ENCODE measurements around the gene GON7.
"Not testable (repeated sequence)": the region's sequence is repeated elsewhere in the genome, so short reads cannot be mapped to it uniquely, and the experiment has no call there.

The GON7 gene

DNA sequence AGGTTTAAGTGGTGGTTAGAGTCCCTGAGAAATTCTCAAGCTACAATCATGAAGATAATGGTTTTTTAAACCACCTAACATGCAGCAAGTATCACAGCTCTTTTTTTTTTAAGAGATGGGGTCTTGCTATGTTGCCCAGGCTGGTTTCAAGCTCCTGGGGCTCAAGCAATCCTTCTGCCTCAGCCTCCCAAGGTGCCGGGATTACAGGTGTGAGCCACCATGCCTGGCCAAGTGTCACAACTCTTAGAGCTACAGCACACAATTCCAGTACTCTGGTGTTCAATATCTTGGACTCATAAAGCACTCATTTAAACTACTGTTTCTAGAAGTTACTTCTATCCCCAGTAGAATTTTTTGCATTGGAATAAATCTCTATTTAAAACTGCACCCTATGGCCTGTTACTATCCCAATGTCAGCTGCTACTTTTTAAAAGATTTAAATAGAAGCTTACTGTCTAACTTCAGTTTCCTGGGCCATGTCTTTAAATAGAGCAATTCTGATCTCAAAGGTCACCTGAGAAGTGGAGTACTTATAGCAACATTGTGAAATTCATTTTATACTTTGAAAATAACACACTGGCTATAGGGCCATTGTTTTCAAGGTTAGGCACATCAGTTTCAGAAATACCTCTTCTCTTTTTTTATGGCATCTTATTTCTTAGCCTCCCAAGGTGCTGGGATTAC, 11.4 kb downstream of the GON7 start:
- no peak for DNase-seq

DNA sequence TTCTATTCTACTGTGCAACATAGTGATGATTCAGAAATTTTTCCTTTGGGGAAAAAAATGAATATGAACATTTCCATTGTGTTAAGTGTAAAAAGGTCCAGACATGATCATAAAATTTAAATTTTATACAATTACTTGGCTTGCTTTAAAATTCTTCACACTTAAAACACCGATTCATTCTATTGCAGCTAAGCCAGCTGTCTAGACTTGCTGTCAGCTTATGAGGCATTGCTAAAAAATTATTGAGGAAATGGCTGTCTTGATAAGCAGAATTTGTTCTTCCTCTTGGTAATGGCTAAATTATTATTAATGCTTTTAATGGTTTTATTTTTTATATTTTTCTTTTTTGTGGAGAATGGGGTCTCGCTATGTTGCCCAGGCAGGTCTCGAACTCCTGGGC, 19.9 kb downstream of the GON7 start:
- DNase-seq, result no peak

DNA sequence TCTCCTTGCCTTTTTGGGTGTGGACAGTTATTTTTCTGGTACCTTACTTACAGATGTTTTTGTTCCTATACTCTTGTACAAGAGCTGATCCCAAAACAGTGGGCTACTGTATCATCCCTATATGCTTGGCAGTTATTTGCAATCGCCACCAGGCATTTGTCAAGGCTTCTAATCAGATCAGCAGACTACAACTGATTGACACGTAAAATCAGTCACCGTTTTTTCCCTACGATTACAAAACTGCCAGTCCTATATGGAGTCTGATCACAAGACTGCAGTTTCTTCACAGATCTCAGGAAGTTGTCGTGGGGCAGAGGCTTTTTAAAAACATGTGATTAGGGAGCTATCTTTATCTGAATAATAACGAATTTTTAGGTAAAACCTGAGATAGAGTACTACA, 20.4 kb downstream of the GON7 start:
- DNase-seq, result no peak

GRCh38 chr14:93185349-93185720, 21.5 kb downstream of the GON7 start:
- no peak for DNase-seq

DNA sequence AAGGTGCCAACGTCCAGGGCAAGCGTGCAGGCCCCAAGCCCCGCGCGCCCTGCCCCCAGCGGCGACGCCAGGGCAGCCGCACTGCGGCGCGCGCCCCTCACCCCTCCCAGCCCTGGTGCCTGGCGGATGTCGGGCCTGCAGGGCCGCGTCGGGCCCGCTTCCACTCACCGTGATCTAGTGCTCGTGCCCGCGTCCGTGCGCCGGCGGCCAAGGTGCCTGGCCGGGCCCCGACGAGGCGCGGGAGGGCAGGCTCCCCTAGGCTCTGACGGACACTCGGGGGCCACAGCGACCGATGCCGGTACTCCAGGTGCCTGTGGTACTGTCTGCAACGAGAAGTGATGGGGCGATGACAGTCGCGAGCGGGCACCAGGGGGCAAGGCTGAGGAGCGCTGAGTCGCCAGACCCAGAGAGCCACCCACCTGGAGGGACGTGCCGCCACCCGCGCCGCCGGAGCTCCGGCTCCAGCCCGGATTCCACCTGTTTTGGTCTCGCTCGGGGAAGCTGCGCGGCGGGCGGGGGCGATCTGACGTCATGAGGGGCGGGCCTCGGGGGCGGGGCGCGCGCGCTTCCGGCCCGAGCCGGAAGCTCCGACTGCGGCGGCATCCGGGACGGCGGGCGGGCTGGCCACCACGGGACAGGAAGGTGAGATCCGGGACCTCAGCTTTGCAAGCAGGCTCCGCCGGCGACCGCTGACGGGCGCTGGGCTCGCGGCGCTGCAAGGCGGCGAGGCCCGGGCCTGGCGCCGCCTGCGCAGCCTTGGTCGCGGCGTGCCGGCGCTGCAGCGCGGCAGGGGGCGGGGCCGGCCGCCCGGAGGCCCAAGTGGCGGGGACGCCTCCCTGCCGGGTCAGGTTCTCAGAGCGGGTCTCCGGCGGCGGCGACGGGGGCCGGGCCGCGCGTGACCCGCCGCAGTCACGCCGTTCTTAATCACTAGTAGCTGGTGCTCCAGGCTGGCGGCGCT, 22.2 kb downstream of the GON7 start, which contains the start of the genes LYSET and MOAP1:
Gene LYSET (plus strand): TSS at position 927 of the 958 bp plus-strand sequence. CDS start 89 bp downstream, outside the sequence.
Gene MOAP1 (minus strand): TSS at position 507 of the 958 bp plus-strand sequence. CDS start 655 bp downstream, outside the sequence.
- DNase-seq, result peak; percentile 80

GRCh38 chr14:93183596-93184317, 23.1 kb downstream of the GON7 start:
- no peak for DNase-seq

GRCh38 chr14:93175492-93175891, 31.4 kb downstream of the GON7 start:
- DNase-seq, result no peak

- not testable (repeated sequence) for DNase-seq
Observed at GRCh38 chr14:93174731-93175130, 32.1 kb downstream of the GON7 start.

DNA sequence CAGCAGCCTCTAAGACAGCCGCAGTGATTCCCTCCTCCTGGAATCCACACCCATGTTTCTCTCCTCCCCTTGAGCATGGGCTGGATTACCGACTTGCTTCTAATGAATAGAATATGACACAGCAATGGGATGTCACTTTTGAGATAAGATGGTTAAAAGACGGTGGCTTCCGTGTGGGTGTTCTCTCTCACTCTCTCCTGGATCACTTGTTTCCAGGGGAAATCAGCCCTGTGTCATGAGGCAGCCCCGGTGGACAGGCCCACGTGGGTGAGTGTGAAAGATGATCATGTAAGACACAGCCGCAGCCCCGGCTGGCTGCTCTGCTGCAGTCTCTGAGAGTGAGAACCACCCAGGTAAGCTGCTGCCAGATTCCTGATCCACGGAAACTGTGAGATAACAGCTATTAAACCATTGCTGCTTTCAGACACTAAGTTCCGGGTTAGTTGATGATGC, 32.9 kb downstream of the GON7 start:
- DNase-seq, result no peak

GRCh38 chr14:93171376-93171775, 35.5 kb downstream of the GON7 start:
- DNase-seq, result no peak

DNA sequence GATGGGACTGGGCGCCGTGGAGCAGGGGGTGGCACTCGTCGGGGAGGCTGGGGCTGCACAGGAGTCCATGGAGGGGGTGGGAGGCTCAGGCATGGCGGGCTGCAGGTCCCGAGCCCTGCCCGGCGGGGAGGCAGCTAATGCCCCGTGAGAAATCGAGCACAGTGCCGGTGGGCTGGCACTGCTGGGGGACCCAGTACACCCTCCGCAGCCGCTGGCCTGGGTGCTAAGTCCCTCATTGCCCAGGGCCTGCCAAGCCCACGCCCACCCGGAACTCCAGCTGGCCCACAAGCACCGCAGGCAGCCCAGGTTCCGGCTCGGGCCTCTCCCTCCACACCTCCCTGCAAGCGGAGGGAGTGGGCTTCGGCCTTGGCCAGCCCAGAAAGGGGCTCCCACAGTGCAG, 36.7 kb downstream of the GON7 start:
- not testable (repeated sequence) for DNase-seq

GRCh38 chr14:93169619-93170018, 37.2 kb downstream of the GON7 start:
- not testable (repeated sequence) for DNase-seq

GRCh38 chr14:93168610-93169009, 38.3 kb downstream of the GON7 start:
- DNase-seq, result not testable (repeated sequence)

DNA sequence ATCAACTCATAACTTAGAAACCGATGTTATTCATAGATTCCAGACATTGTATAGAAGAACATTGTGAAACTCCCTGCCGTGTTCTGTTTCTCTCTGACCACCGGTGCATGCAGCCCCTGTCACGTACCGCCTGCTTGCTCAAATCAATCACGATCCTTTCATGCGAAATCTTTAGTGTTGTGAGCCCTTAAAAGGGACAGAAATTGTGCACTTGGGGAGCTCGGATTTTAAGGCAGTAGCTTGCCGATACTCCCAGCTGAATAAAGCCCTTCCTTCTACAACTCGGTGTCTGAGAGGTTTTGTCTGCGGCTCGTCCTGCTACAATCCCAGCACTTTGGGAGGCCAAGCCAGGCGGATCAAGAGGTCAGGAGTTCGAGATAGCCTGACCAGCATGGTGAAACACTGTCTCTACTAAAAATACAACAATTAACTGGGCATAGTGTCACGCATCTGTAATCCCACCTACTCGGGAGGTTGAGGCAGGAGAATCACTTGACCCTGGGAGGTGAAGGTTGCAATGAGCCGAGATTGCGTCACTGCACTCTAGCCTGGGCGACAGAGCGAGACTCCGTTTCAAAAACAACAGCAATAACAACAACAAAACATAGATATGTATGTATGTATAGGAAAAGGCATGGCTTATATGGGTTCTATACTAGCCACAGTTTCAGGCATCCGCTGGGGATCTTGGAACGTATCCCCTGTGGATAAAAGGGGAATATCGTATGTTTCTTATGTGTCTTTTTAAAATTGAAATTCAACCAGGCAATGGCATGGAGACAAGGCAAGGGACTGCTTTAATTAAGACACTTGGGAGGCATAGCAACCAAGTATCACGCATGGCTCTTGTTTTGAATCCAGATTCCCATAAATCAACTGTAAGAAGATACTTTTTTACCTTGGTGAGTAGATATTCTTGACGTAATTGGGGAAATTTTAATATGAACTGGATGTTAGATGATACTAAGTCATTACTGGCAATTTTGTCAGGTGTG, 41.3 kb downstream of the GON7 start:
- DNase-seq, result not testable (repeated sequence)

GRCh38 chr14:93163564-93163963, 43.3 kb downstream of the GON7 start:
- DNase-seq, result no peak

DNA sequence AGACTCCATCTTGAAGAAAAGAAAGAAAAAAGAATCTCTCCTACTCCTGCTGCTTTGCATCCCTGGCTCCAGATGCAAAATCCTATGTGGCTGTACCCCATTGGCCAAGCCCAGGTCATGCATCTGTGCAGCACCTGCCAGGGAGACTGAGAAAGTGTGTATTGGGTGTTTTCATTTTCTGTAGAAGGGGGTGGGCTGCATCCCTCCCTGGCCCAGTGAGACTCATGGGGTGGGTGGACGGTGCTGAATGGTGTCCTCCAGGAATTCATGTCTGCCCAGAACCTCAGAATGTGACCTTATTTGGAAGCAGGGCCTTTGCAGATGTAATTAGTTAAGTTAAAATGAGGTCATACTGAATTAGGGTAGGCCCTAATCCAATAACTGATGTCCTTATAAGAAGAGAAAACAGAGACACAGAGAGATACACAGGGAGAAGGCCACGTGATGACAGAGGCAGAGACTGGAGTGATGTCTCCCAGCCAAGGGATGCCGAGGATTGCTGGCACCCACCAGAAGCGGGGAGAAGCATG, 45.4 kb downstream of the GON7 start:
- DNase-seq, result no peak

DNA sequence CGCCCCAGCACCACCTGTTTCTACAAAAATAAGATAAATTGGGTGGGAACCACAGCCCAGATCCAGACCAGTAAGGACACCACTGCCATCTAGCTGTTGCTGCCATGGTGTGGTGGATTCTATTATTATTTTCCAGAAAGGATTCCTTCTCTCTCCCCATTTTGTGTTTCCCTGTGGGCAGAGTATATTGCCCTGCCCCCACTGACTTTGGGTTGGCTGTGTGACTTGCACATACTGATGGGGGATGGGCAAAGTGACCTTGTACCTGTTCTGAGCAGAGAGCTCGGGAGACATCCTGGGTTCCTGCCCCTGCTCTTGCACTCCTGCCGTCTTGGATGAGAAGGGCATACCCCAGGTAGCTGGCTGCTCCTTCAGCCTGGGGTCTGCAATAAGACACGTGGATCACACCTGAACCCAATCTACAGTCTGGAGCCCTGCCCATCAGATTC, 46.5 kb downstream of the GON7 start:
- no peak for DNase-seq

DNA sequence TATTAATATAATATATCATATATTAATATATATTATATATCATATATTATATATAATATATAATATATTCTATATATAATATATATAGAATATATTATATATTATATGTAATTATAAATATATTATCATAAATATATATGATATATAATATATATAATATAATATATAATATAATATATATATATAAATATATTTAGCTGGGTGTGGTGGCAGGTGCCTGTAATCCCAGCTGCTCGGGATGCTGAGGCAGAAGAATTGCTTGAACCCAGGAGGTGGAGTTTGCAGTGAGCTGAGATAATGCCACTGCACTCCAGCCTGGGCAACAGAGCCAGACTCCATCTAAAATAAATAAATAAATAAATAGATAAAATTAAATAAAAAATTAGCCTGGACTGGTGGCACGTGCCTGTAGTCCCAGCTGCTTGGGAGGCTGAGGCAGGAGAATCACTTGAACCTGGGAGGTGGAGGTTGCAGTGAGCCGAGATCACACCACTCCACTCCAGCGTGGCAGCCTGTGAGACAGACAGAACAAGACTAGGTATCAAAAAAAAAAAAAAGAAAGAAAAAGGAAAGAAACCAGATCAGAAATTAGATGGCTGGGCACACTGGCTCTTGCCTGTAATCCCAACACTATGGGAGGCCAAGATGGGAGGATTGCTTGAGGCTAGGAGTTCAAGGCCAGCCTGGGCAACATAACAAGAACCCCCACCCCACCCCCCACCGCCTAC, 47.1 kb downstream of the GON7 start:
- DNase-seq, result not testable (repeated sequence)

- not testable (repeated sequence) for DNase-seq
Observed at GRCh38 chr14:93158349-93158748, 48.5 kb downstream of the GON7 start.

DNA sequence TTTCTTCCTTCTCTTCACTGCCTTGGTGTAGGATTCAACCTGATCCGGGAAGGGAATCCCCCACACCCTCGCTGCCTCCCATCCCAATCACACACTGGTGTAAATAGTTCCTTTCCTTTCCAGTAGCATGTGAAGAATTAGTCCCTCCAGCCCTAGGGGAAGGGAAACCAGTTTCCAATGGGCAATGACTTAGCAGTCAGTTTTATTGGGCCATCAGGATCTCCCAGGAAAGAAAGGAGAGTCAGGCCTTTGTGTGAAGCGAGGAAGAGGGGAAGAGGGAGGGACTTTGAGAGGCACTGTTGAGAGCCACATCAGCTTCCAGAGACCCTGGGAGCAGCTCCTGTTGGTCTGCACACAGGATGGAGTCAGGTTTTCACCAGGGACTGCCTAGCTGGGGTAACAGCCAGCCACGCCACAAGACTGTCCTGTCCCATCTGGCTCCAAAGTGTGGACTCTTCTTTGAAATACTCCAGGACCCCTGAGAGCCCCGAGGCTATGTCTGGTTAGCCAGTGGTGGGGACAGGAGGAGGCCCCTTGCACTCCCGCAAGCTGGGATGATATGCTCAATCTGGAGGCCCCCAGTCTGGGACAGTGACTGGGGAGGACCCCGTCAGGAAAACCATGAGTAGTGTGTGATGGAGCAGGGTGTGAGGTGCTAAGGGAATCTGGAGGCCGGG, 50.0 kb downstream of the GON7 start:
- no peak for DNase-seq

Data from NCI-H1105 (cell line).